HG03571 (cell line): Measurements from ENCODE around the gene SRL.

Experiments
- ATAC-seq: cut with Tn5 transposase; IDR thresholded peaks from one replicate; pipeline ENCODE4 v1.9.1; 2021; ENCODE audit not compliant: unreplicated experiment

SRL gene

GRCh38 chr16:4202615-4203345, 39.1 kb downstream of the SRL start:
- no peak for ATAC-seq

GRCh38 chr16:4200781-4201137, 41.1 kb downstream of the SRL start:
- no peak for ATAC-seq

- ATAC-seq = no peak
Observed at GRCh38 chr16:4200000-4200780, 41.7 kb downstream of the SRL start.

GRCh38 chr16:4198816-4199215, 43.1 kb downstream of the SRL start:
- no peak for ATAC-seq

- ATAC-seq = no peak
Observed at GRCh38 chr16:4194661-4195060, 47.2 kb downstream of the SRL start.

GRCh38 chr16:4193920-4194319, 48.0 kb downstream of the SRL start:
- no peak for ATAC-seq

- no peak for ATAC-seq
Observed at GRCh38 chr16:4192206-4192605, 49.7 kb downstream of the SRL start.

- no peak for ATAC-seq
Observed at GRCh38 chr16:4190712-4191333, 51.1 kb downstream of the SRL start.

GRCh38 chr16:4190086-4190485, 51.8 kb downstream of the SRL start:
- ATAC-seq = no peak

- no peak for ATAC-seq
Observed at GRCh38 chr16:4184038-4184702, 57.7 kb downstream of the SRL start.

- peak; percentile 77 for ATAC-seq
Observed at GRCh38 chr16:4183237-4184037, 58.4 kb downstream of the SRL start.

- ATAC-seq = peak; percentile 19
Observed at GRCh38 chr16:4182581-4183236, 59.2 kb downstream of the SRL start.

GRCh38 chr16:4180511-4180910, 61.4 kb downstream of the SRL start:
- no peak for ATAC-seq

GRCh38 chr16:4179763-4180260, 62.1 kb downstream of the SRL start:
- ATAC-seq = no peak

- ATAC-seq = no peak
Observed at GRCh38 chr16:4179020-4179419, 62.9 kb downstream of the SRL start.

- no peak for ATAC-seq
Observed at GRCh38 chr16:4178468-4179010, 63.3 kb downstream of the SRL start.

- no peak for ATAC-seq
Observed at GRCh38 chr16:4176906-4177417, 64.9 kb downstream of the SRL start.

GRCh38 chr16:4175849-4176248, 66.0 kb downstream of the SRL start:
- no peak for ATAC-seq

GRCh38 chr16:4172070-4172469, 69.8 kb downstream of the SRL start:
- ATAC-seq = no peak

- ATAC-seq = no peak
Observed at GRCh38 chr16:4169415-4169814, 72.5 kb downstream of the SRL start.
